Dendritic cell treated with granulocyte-macrophage colony-stimulating factor and Interleukin-4, amounts not matched to agents 40 ng/mL and 50 ng/mL, for 4 days (primary cell): ENCODE results near the gene IQCN.
"Not testable (repeated sequence)": the region's sequence is repeated elsewhere in the genome, so short reads cannot be mapped to it uniquely, and the experiment has no call there.

Experiments used
- H3K27ac Mint-ChIP-seq: one replicate; pipeline ENCODE4 v1.8.0; 2022; ENCODE audit warnings: mild to moderate bottlenecking, mixed read lengths
- H3K27me3 Mint-ChIP-seq: one replicate; pipeline ENCODE4 v1.8.0; 2022; ENCODE audit warnings: mild to moderate bottlenecking, mixed read lengths
- H3K36me3 Mint-ChIP-seq: one replicate; pipeline ENCODE4 v1.8.0; 2022; ENCODE audit warnings: low read depth, mixed read lengths
- H3K4me1 Mint-ChIP-seq: one replicate; pipeline ENCODE4 v1.8.0; 2022; ENCODE audit warnings: low read depth, mixed read lengths
- H3K4me3 Mint-ChIP-seq: one replicate; pipeline ENCODE4 v1.8.0; 2022; ENCODE audit warnings: mild to moderate bottlenecking, moderate library complexity, mixed read lengths
- H3K9me3 Mint-ChIP-seq: one replicate; pipeline ENCODE4 v1.8.0; 2022; ENCODE audit warnings: mixed read lengths
- intact Hi-C: fragments of 100-400 bp; cut with micrococcal nuclease; formaldehyde crosslinking; loops from one replicate; pipeline ENCODE4 v1.15.0; 2022

The IQCN gene

DNA sequence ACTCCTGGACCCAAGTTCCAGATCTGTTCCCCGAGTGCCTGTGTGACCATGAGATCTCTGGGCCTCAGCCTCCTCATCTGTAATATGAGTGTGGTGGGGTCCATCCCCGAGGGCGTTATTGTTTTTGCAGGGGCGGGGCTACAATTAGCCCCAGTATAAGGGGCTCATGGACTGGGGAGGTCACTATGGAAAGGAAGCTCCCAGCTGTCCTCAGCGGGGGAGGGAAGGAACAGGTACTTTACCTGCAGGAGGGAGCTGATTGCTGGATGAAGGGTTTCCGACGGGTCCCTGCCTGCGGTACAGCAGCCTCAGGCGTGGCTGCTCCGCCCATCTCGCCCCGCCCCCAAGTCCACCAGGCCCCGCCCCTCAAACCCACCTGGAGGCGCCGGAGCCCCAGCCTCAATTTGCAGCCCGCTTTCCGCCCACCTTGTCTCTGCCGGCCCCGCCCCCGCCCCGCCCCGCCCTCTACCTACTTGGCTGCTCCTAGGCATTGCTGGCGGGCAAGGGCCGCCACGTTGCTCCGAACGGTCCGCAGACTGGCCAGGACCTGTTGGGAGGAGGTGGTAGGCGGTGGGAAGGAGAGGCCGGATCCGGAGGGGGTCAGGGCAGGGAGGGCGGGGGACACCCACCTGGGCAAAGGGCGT lies 53.5 kb downstream of the IQCN start:
- intact Hi-C loops, result no loop called here
- H3K27ac Mint-ChIP-seq, result no peak overlapping the region
- H3K9me3 Mint-ChIP-seq, result no peaks in the 10 kb centered on the region
- peaks cover 21% of the 10 kb centered on the region for H3K4me1 Mint-ChIP-seq
- peaks cover 52% of the 10 kb centered on the region for H3K27me3 Mint-ChIP-seq
- H3K4me3 Mint-ChIP-seq, result no peak overlapping the region
- H3K36me3 Mint-ChIP-seq, result no peaks in the 10 kb centered on the region

- H3K27ac Mint-ChIP-seq, result no peak overlapping the region
- no peak overlapping the region for H3K4me3 Mint-ChIP-seq
- H3K27me3 Mint-ChIP-seq, result peaks cover 48% of the 10 kb centered on the region
- no peaks in the 10 kb centered on the region for H3K9me3 Mint-ChIP-seq
- peaks cover 17% of the 10 kb centered on the region for H3K4me1 Mint-ChIP-seq
- intact Hi-C loops, result no loop called here
- H3K36me3 Mint-ChIP-seq, result no peaks in the 10 kb centered on the region
These were observed 54.2 kb downstream of the IQCN start for GRCh38 chr19:18219911-18220631.

GRCh38 chr19:18218600-18218999 lies 55.7 kb downstream of the IQCN start:
- no peaks in the 10 kb centered on the region for H3K9me3 Mint-ChIP-seq
- H3K4me3 Mint-ChIP-seq, result no peak overlapping the region
- H3K27ac Mint-ChIP-seq, result no peak overlapping the region
- H3K27me3 Mint-ChIP-seq, result peaks cover 48% of the 10 kb centered on the region
- no peaks in the 10 kb centered on the region for H3K36me3 Mint-ChIP-seq
- H3K4me1 Mint-ChIP-seq, result peaks cover 12% of the 10 kb centered on the region
- intact Hi-C loops, result no loop called here

- peaks cover 49% of the 10 kb centered on the region for H3K27me3 Mint-ChIP-seq
- peaks cover 12% of the 10 kb centered on the region for H3K4me1 Mint-ChIP-seq
- intact Hi-C loops, result no loop called here
- no peaks in the 10 kb centered on the region for H3K36me3 Mint-ChIP-seq
- H3K4me3 Mint-ChIP-seq, result no peak overlapping the region
- no peaks in the 10 kb centered on the region for H3K9me3 Mint-ChIP-seq
- no peak overlapping the region for H3K27ac Mint-ChIP-seq
These were observed 56.1 kb downstream of the IQCN start for GRCh38 chr19:18218159-18218558.

DNA sequence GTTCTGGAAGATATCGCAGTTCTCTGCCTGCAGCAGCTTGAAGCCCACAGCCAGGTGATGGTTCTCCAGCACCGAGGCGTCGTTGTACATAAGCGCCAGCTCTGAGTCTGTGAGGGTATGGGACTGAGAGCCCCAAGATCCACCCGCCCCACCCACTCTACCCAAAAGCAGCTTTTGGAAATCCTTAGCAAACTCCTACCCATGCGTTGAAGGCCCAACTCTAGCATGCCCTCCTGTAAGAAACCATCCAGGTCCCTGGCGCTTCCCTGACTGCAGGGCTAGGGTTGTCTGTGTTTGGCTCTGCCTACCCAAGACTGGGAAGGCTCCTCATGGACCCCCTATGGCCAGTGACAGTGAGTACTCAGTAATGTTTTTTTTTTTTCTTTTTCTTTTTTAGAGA lies 57.5 kb downstream of the IQCN start:
- H3K4me3 Mint-ChIP-seq, result no peak overlapping the region
- intact Hi-C loops, result no loop called here
- H3K9me3 Mint-ChIP-seq, result no peaks in the 10 kb centered on the region
- peaks cover 41% of the 10 kb centered on the region for H3K27me3 Mint-ChIP-seq
- H3K27ac Mint-ChIP-seq, result no peak overlapping the region
- H3K4me1 Mint-ChIP-seq, result peaks cover 12% of the 10 kb centered on the region
- no peaks in the 10 kb centered on the region for H3K36me3 Mint-ChIP-seq

- Mint-ChIP-seq H3K36me3 (no peaks in the 10 kb centered on the region), H3K4me1 (peaks cover 12% of the 10 kb centered on the region), H3K27me3 (peaks cover 42% of the 10 kb centered on the region), H3K4me3 (no peak overlapping the region), H3K9me3 (no peaks in the 10 kb centered on the region), H3K27ac (peak overlapping the region; percentile 33)
- intact Hi-C loops, result no loop called here
These were observed 59.3 kb downstream of the IQCN start for GRCh38 chr19:18214779-18215433.

- H3K9me3 Mint-ChIP-seq, result no peaks in the 10 kb centered on the region
- H3K4me1 Mint-ChIP-seq, result peaks cover 12% of the 10 kb centered on the region
- no peaks in the 10 kb centered on the region for H3K36me3 Mint-ChIP-seq
- intact Hi-C loops, result no loop called here
- peaks cover 48% of the 10 kb centered on the region for H3K27me3 Mint-ChIP-seq
- H3K27ac Mint-ChIP-seq, result no peak overlapping the region
- H3K4me3 Mint-ChIP-seq, result no peak overlapping the region
These were observed 62.6 kb downstream of the IQCN start for GRCh38 chr19:18211683-18212082.

- H3K9me3 Mint-ChIP-seq, H3K4me3 Mint-ChIP-seq, H3K36me3 Mint-ChIP-seq, H3K27ac Mint-ChIP-seq: not testable (repeated sequence)
- intact Hi-C loops, result loop anchor here (10.0 kb wide), 1 partner anchor 115 kb away; the partner anchor contains the start of gene LSM4
- Mint-ChIP-seq H3K4me1 (peaks cover 12% of the 10 kb centered on the region), H3K27me3 (peaks cover 45% of the 10 kb centered on the region)
These were observed 64.3 kb downstream of the IQCN start for GRCh38 chr19:18209912-18210311.

DNA sequence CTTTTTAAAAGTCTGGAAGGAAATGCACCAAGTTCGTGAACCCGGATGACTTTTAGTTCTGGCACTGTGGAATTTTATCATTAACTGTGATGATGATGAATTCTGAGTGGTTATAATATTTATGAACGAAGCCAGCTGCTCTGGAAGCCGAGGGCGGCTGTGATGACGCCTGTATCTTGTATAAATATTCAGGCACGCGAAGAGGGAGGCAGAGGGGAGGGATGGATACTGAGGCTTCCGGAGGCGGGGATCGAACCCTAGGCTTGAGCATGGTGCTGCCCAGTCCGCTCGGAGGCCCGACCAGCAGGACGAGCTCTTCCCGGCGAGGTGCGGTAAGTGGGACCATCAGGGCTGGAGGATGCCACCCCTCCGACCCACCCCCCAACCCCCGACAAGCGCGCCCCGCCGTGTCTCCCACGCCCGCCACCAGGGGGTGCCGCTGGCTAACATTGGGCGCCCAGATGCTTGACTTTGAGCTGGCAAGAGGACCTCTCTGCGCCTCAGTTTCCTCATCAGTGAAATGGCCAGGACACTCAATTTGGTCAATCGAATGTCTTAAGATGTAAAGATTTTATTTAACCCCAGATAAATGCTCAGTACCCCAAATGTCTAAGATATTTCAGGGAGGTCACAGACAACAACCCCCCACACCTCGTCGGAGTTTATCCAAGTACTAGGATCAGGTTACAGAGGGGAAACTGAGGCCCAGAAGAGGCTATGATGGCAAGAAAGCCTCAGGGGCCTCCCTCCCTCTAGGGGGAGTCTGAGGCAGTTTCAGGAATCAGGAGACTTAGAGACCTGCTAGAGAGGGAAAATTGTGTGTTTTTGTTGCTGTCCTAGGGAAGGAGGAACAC lies 65.9 kb downstream of the IQCN start:
- H3K4me1 Mint-ChIP-seq, result peaks cover 18% of the 10 kb centered on the region
- no peak overlapping the region for H3K4me3 Mint-ChIP-seq
- H3K36me3 Mint-ChIP-seq, result peaks cover 7% of the 10 kb centered on the region
- H3K27ac Mint-ChIP-seq, result no peak overlapping the region
- intact Hi-C loops, result loop anchor here (1.0 to 10.0 kb wide), 2 partner anchors 43 to 116 kb away; partner anchors contain the start of gene LSM4
- no peaks in the 10 kb centered on the region for H3K9me3 Mint-ChIP-seq
- H3K27me3 Mint-ChIP-seq, result peaks cover 40% of the 10 kb centered on the region
